ENCODE results near the gene NFKBIA. TPM values are rescaled to one million over a fixed set of nuclear protein-coding genes. Genes with fewer than 3 reads are reported as not detected.
A peak's percentile ranks its signal among the peaks of the same experiment; 100 is the strongest.
"Not testable (repeated sequence)": the region's sequence is repeated elsewhere in the genome, so short reads cannot be mapped to it uniquely, and the experiment has no call there.

NFKBIA gene
- total RNA-seq, 4 donors from 2014 or later, result 387 to 416 (median 398) TPM

DNA sequence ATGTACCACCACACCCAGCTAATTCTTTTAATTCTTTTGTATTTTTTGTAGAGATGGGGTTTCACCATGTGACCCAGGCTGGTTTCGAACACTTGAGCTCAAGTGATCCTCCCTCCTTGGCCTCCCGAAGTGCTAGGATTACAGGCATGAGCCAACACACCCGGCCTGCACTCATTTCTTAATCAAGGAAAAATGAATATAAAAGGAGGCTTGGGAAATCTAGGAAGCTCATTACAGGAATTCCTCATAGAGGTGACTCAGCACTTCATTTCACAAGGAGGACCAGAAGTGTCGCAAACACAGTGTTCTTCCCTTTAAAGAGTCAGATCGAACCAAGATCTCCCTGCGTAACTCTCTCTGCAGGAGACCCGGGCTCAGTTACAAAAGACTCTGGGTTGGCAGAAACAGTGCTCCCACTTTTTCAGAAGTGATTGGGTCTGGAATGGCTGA, 30.3 kb downstream of the NFKBIA start:
- intact Hi-C loops (cut with DNase I), result no loop called here
- 70% methylated on average over 7 of the region's 7 CpGs for WGBS
- H3K27ac ChIP-seq (replicated peaks in 1 of 4), result peak overlapping the region; percentile 54 to 64 (median 58)
- H3K36me3 ChIP-seq, result no peaks in the 10 kb centered on the region
- H3K4me3 ChIP-seq, result no peak overlapping the region
- H3K27me3 ChIP-seq, result no peaks in the 10 kb centered on the region
- H3K4me1 ChIP-seq, result peaks cover 0 to 37% (median 26%) of the 10 kb centered on the region in 4 donors
- no peak for DNase-seq (ENCODE audit: extremely low spot score)
- peaks cover 0 to 12% (median 2%) of the 10 kb centered on the region in 4 donors for H3K9me3 ChIP-seq
- TF ChIP-seq POLR2A (IDR thresholded peaks at IDR 0.05; ENCODE audit: low read depth) (no peak), EP300 (IDR thresholded peaks at IDR 0.05) (no peak), POLR2AphosphoS5 (IDR thresholded peaks at IDR 0.05) (peak; percentile 63 to 82)
- TF ChIP-seq, protein P1, sequence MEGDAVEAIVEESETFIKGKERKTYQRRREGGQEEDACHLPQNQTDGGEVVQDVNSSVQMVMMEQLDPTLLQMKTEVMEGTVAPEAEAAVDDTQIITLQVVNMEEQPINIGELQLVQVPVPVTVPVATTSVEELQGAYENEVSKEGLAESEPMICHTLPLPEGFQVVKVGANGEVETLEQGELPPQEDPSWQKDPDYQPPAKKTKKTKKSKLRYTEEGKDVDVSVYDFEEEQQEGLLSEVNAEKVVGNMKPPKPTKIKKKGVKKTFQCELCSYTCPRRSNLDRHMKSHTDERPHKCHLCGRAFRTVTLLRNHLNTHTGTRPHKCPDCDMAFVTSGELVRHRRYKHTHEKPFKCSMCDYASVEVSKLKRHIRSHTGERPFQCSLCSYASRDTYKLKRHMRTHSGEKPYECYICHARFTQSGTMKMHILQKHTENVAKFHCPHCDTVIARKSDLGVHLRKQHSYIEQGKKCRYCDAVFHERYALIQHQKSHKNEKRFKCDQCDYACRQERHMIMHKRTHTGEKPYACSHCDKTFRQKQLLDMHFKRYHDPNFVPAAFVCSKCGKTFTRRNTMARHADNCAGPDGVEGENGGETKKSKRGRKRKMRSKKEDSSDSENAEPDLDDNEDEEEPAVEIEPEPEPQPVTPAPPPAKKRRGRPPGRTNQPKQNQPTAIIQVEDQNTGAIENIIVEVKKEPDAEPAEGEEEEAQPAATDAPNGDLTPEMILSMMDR (IDR thresholded peaks at IDR 0.05), result no peak

DNA sequence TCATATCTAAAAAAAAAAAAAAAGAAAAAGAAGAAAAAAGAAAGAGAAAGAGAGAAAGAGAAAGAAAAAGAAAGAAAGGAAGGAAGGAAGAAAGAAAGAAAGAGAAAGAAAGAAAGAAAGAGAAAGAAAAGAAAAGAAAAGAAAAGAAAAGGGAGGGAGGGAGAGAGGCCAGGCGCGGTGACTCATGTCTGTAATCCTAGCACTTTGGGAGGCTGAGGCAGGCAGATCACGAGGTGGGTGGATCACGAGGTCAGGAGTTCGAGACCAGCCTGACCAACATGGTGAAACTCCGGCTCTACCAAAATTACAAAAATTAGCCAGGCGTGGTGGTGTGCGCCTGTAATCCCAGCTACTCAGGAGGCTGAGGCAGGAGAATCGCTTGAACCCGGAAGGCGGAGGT, 31.3 kb downstream of the NFKBIA start:
- 91% methylated on average over 11 of the region's 11 CpGs for WGBS
- H3K27ac ChIP-seq (replicated peaks in 1 of 4); intact Hi-C loops (cut with DNase I); H3K4me3 ChIP-seq; H3K27me3 ChIP-seq; DNase-seq (ENCODE audit: extremely low spot score); H3K36me3 ChIP-seq: not testable (repeated sequence)
- Histone ChIP-seq H3K4me1 (peaks cover under 1 to 36% (median 29%) of the 10 kb centered on the region in 4 donors), H3K9me3 (peaks cover 0 to 12% (median 2%) of the 10 kb centered on the region in 4 donors)

DNA sequence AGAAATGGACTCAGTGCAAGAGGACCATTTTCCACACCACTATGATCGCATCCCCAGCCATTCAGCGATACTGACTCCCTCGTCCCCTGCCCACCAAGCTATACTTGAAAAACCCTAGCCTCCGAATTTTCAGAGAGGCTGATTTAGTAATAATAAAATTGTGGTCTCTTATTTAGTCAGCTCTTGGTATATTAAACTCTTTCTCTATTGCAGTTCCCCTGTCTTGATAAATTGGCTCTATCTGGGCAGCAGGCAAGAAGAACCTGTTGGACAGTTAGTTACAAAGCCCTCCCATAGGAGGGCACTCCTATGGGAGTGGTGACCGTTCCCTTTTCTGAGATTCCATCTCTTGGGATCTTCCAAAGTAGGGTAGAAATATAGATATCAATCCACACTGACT, 33.6 kb downstream of the NFKBIA start:
- no peaks in the 10 kb centered on the region for H3K36me3 ChIP-seq
- H3K27ac ChIP-seq (replicated peaks in 1 of 4), result no peak overlapping the region
- H3K27me3 ChIP-seq, result no peaks in the 10 kb centered on the region
- intact Hi-C loops (cut with DNase I), result no loop called here
- H3K9me3 ChIP-seq, result peaks cover 0 to 12% (median 2%) of the 10 kb centered on the region in 4 donors
- H3K4me1 ChIP-seq, result peaks cover 17 to 54% (median 50%) of the 10 kb centered on the region in 4 donors
- no peak for DNase-seq (ENCODE audit: extremely low spot score)
- 71% methylated on average over 5 of the region's 5 CpGs for WGBS
- TF ChIP-seq EP300 (IDR thresholded peaks at IDR 0.05) (no peak), POLR2AphosphoS5 (IDR thresholded peaks at IDR 0.05) (no peak), POLR2A (IDR thresholded peaks at IDR 0.05; ENCODE audit: low read depth) (no peak)
- TF ChIP-seq, protein P1 (IDR thresholded peaks at IDR 0.05), result no peak
- no peak overlapping the region for H3K4me3 ChIP-seq

- Histone ChIP-seq H3K9me3 (peaks cover 0 to 12% (median 2%) of the 10 kb centered on the region in 4 donors), H3K4me3 (no peak overlapping the region), H3K27ac (replicated peaks in 1 of 4) (no peak overlapping the region), H3K4me1 (peaks cover 28 to 60% (median 57%) of the 10 kb centered on the region in 4 donors), H3K27me3 (no peaks in the 10 kb centered on the region), H3K36me3 (no peaks in the 10 kb centered on the region)
- intact Hi-C loops (cut with DNase I), result no loop called here
- no peak for DNase-seq (ENCODE audit: extremely low spot score)
- WGBS, result 79% methylated on average over 15 of the region's 24 CpGs
- TF ChIP-seq POLR2A (IDR thresholded peaks at IDR 0.05; ENCODE audit: low read depth) (no peak), POLR2AphosphoS5 (IDR thresholded peaks at IDR 0.05) (no peak), EP300 (IDR thresholded peaks at IDR 0.05) (no peak)
- TF ChIP-seq, protein P1 (IDR thresholded peaks at IDR 0.05), result no peak
Observed at GRCh38 chr14:35369701-35370191, 34.8 kb downstream of the NFKBIA start.

GRCh38 chr14:35368583-35369392, 35.8 kb downstream of the NFKBIA start:
- no peak for DNase-seq (ENCODE audit: extremely low spot score)
- TF ChIP-seq POLR2AphosphoS5 (IDR thresholded peaks at IDR 0.05) (no peak), EP300 (IDR thresholded peaks at IDR 0.05) (no peak), POLR2A (IDR thresholded peaks at IDR 0.05; ENCODE audit: low read depth) (no peak)
- TF ChIP-seq, protein P1 (IDR thresholded peaks at IDR 0.05), result no peak
- H3K36me3 ChIP-seq, result no peaks in the 10 kb centered on the region
- H3K4me3 ChIP-seq, result peak overlapping the region in 2 of 4 donors; percentile 17 to 18
- peak overlapping the region in 2 of 4 donors; percentile 21 to 28 for H3K27ac ChIP-seq (replicated peaks in 1 of 4)
- peaks cover 0 to 12% (median 2%) of the 10 kb centered on the region in 4 donors for H3K9me3 ChIP-seq
- 66% methylated on average over 33 of the region's 37 CpGs for WGBS
- intact Hi-C loops (cut with DNase I), result no loop called here
- H3K27me3 ChIP-seq, result no peaks in the 10 kb centered on the region
- peaks cover 28 to 60% (median 48%) of the 10 kb centered on the region in 4 donors for H3K4me1 ChIP-seq
